ENCODE measurements around the gene ITPRIP.

GRCh38 chr10:104321725-104322415, 16.4 kb downstream of the ITPRIP start:
- TF ChIP-seq POLR2A (IDR thresholded peaks at IDR 0.05; ENCODE audit: control extremely low read depth in 1 of 2, low read depth in 2 of 2, low read length in 2 of 2) (no peak; a peak in 1 of 3 replicates), CREB1 (IDR thresholded peaks at IDR 0.05) (no peak), KDM5A (IDR thresholded peaks at IDR 0.05; ENCODE audit: low read length) (no peak), RAD21 (IDR thresholded peaks at IDR 0.05 in 1 of 2, conservative IDR thresholded peaks at IDR 0.05 in 1 of 2; ENCODE audit: low read depth in 2 of 2, low read length in 2 of 2) (no peak), MAX (IDR thresholded peaks at IDR 0.05) (0 out of 2 replicates have a peak, but pooled peaks have one; percentile 12), SUZ12 (IDR thresholded peaks at IDR 0.05; ENCODE audit: low read length) (no peak), JUN (IDR thresholded peaks at IDR 0.05; ENCODE audit: low read depth, low read length) (no peak)

Data from H1 (cell line).